Panc1 (cell line): Measurements from ENCODE around the gene MYH13. TPM values are rescaled to one million over a fixed set of nuclear protein-coding genes. Genes with fewer than 3 reads are reported as not detected.
"Not testable (repeated sequence)": the region's sequence is repeated elsewhere in the genome, so short reads cannot be mapped to it uniquely, and the experiment has no call there.

Source experiments
- ATAC-seq: fragments of 200-7000 bp; cut with Tn5 transposase; 2 replicates; pipeline ENCODE4 v1.9.1; 2020; ENCODE audit warnings: mild to moderate bottlenecking, moderate library complexity
- BruUV-seq: library from RNA; stranded (reverse); fragments of 400-500 nt; replicated peaks from 2 replicates; lab custom pipeline; 2021; lab: Mats Ljungman, UMichigan
- CTCF ChIA-PET: fragments of 300-600 bp; sonication (Branson Sonifier 250); formaldehyde crosslinking; loops from one replicate; lab custom pipeline; 2022; ENCODE audit warnings: antibody characterized with exemption; lab: Charles Lee
- POLR2A ChIA-PET: fragments of 300-600 bp; sonication (Branson Sonifier 250); formaldehyde crosslinking; loops from one replicate; lab custom pipeline; 2022; ENCODE audit warnings: antibody characterized with exemption; lab: Charles Lee
- DNase-seq: peaks from one replicate; pipeline ENCODE4 v3.0.0-alpha.2; 2010; ENCODE audit warnings: low read depth, low spot score
- H3K27ac ChIP-seq: 2 replicates; pipeline ENCODE4 v1.5.1; 2011; ENCODE audit warnings: mild to moderate bottlenecking, low read length, inconsistent platforms
- H3K27me3 ChIP-seq: fragments of 200-500 bp; sonication (Bioruptor generic); 2 replicates; pipeline ENCODE4 v1.6.0; 2014; ENCODE audit warnings: low read length, inconsistent platforms; ENCODE audit not compliant: control insufficient read depth, insufficient read depth
- H3K36me3 ChIP-seq: fragments of 200-500 bp; sonication (Bioruptor generic); 2 replicates; pipeline ENCODE4 v1.5.1; 2014; ENCODE audit warnings: inconsistent platforms, mild to moderate bottlenecking, low read length, moderate library complexity; ENCODE audit not compliant: control insufficient read depth, insufficient read depth
- H3K4me1 ChIP-seq: 2 replicates; pipeline ENCODE4 v1.5.1; 2011; ENCODE audit warnings: inconsistent platforms, mild to moderate bottlenecking, low read length, moderate library complexity; ENCODE audit not compliant: control insufficient read depth, insufficient read depth
- H3K4me3 ChIP-seq, 2 experiments: 2 replicates each; pipeline ENCODE4 v1.5.1; 2011 to 2012; ENCODE audit warnings: low read depth in 2 of 2, low read length in 2 of 2, mild to moderate bottlenecking in 2 of 2, inconsistent platforms in 1 of 2, moderate library complexity in 1 of 2
- H3K9me3 ChIP-seq: fragments of 200-500 bp; sonication (Bioruptor generic); 2 replicates; pipeline ENCODE4 v1.5.1; 2014; ENCODE audit warnings: low read depth, mild to moderate bottlenecking, inconsistent platforms, low read length, moderate library complexity; ENCODE audit not compliant: control insufficient read depth, insufficient read depth
- CTCF ChIP-seq: fragments of 450-650 bp; IDR thresholded peaks from 2 replicates; pipeline ENCODE4 v1.5.1; 2017; ENCODE audit warnings: mild to moderate bottlenecking
- POLR2AphosphoS5 ChIP-seq: IDR thresholded peaks from 2 replicates; pipeline ENCODE4 v1.6.1; 2012; ENCODE audit warnings: mild to moderate bottlenecking, low read depth, low read length, moderate library complexity
- SIN3A ChIP-seq: IDR thresholded peaks from 2 replicates; pipeline ENCODE4 v1.6.1; 2012; ENCODE audit warnings: low read depth, mild to moderate bottlenecking, low read length, moderate library complexity, borderline replicate concordance; ENCODE audit not compliant: insufficient read depth
- TCF7L2 ChIP-seq: IDR thresholded peaks from 2 replicates; pipeline ENCODE4 v1.6.1; 2011; ENCODE audit warnings: mild to moderate bottlenecking, low read depth, low read length, inconsistent platforms
- in situ Hi-C: cut with HindIII; loops from 2 replicates; pipeline ENCODE4 v1.10.0; 2016; ENCODE audit warnings: low sequenced_read_pairs, low pct_unique_long_range_greater_than_20kb
- intact Hi-C: fragments of 100-400 bp; cut with micrococcal nuclease; formaldehyde crosslinking; loops from one replicate; pipeline ENCODE4 v1.10.0; 2022; ENCODE audit not compliant: unreplicated experiment
- total RNA-seq: library from RNA; stranded (reverse); gene quantifications from one replicate; pipeline ENCODE4 v1.2.1, GENCODE V29; 2021; ENCODE audit not compliant: unreplicated experiment
- TF ChIP-seq, protein P1 (sequence below), 2 experiments: IDR thresholded peaks; 2 replicates each; pipeline ENCODE4 v1.6.1; 2011 to 2012; ENCODE audit warnings: low read depth in 2 of 2, control low read depth in 1 of 2, low read length in 1 of 2, mild to moderate bottlenecking in 1 of 2, moderate library complexity in 1 of 2; ENCODE audit not compliant: insufficient read depth in 1 of 2

MYH13 gene
- total RNA-seq, 1 experiment from 2014 or later, result not detected

- ChIA-PET CTCF (no interaction called here), POLR2A (no interaction called here)
- Histone ChIP-seq H3K27ac (no peak overlapping the region), H3K4me1 (no peaks in the 10 kb centered on the region), H3K27me3 (no peaks in the 10 kb centered on the region; the same call in 1 of the 2 replicates), H3K36me3 (no peaks in the 10 kb centered on the region), H3K4me3 (peak overlapping the region in 1 of 2 experiments; percentile 20; a peak in 1 of 4 replicates), H3K9me3 (no peaks in the 10 kb centered on the region)
- in situ Hi-C loops, result no loop called here
- TF ChIP-seq TCF7L2 (no peak), SIN3A (no peak), POLR2AphosphoS5 (no peak), CTCF (no peak)
- TF ChIP-seq, protein P1, sequence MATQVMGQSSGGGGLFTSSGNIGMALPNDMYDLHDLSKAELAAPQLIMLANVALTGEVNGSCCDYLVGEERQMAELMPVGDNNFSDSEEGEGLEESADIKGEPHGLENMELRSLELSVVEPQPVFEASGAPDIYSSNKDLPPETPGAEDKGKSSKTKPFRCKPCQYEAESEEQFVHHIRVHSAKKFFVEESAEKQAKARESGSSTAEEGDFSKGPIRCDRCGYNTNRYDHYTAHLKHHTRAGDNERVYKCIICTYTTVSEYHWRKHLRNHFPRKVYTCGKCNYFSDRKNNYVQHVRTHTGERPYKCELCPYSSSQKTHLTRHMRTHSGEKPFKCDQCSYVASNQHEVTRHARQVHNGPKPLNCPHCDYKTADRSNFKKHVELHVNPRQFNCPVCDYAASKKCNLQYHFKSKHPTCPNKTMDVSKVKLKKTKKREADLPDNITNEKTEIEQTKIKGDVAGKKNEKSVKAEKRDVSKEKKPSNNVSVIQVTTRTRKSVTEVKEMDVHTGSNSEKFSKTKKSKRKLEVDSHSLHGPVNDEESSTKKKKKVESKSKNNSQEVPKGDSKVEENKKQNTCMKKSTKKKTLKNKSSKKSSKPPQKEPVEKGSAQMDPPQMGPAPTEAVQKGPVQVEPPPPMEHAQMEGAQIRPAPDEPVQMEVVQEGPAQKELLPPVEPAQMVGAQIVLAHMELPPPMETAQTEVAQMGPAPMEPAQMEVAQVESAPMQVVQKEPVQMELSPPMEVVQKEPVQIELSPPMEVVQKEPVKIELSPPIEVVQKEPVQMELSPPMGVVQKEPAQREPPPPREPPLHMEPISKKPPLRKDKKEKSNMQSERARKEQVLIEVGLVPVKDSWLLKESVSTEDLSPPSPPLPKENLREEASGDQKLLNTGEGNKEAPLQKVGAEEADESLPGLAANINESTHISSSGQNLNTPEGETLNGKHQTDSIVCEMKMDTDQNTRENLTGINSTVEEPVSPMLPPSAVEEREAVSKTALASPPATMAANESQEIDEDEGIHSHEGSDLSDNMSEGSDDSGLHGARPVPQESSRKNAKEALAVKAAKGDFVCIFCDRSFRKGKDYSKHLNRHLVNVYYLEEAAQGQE (IDR thresholded peaks at IDR 0.05; ENCODE audit: insufficient read depth in 1 of 2, low read depth in 2 of 2, low read length in 1 of 2), result no peak
- DNase-seq, result no peak
- BruUV-seq, result no TSS peak
- ATAC-seq, result no peak
- intact Hi-C loops, result loop anchor here (10.0 kb wide), 1 partner anchor 323 kb away; no protein-coding TSS in a partner anchor
Measured at GRCh38 chr17:10292057-10292937, 80.5 kb downstream of the MYH13 start.

DNA sequence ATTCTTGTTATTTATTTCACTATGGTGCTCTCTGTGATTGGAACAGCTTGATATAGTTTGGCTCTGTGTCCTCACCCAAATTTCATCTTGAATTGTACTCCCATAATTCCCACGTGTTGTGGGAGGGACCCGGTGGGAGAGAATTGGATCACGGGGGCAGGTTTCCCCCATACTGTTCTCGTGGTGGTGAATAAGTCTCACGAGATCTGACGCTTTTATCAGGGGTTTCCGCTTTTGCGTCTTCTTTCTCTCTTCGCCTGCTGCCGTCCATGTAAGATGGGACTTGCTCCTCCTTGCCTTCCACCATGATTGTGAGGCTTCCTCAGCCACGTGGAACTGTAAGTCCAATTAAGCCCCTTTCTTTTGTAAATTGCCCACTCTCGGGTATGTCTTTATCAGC, 81.2 kb downstream of the MYH13 start:
- DNase-seq, in situ Hi-C loops, H3K27me3 ChIP-seq, H3K27ac ChIP-seq, ATAC-seq, H3K4me1 ChIP-seq, BruUV-seq, CTCF ChIA-PET, H3K9me3 ChIP-seq, H3K36me3 ChIP-seq, POLR2A ChIA-PET: not testable (repeated sequence)
- intact Hi-C loops, result loop anchor here (10.0 kb wide), 1 partner anchor 323 kb away; no protein-coding TSS in a partner anchor
- peak overlapping the region in 1 of 2 experiments; percentile 20; a peak in 1 of 4 replicates for H3K4me3 ChIP-seq

GRCh38 chr17:10290041-10290440, 82.8 kb downstream of the MYH13 start:
- H3K4me3 ChIP-seq, result no peak overlapping the region
- H3K27ac ChIP-seq, result no peak overlapping the region
- ChIA-PET POLR2A (no interaction called here), CTCF (interaction anchor here (0.8 kb wide), 1 partner anchor 65 kb away, joined by 5 read pairs; no protein-coding TSS in a partner anchor)
- no TSS peak for BruUV-seq
- ATAC-seq (no peak), DNase-seq (no peak)
- intact Hi-C loops (loop anchor here (10.0 kb wide), 1 partner anchor 325 kb away; no protein-coding TSS in a partner anchor), in situ Hi-C loops (no loop called here)
- H3K36me3 ChIP-seq, result no peaks in the 10 kb centered on the region
- H3K9me3 ChIP-seq, result no peaks in the 10 kb centered on the region
- H3K27me3 ChIP-seq, result no peaks in the 10 kb centered on the region; the same call in 1 of the 2 replicates
- H3K4me1 ChIP-seq, result no peaks in the 10 kb centered on the region
- TF ChIP-seq CTCF (no peak), TCF7L2 (no peak), SIN3A (no peak), POLR2AphosphoS5 (no peak)
- TF ChIP-seq, protein P1 (IDR thresholded peaks at IDR 0.05; ENCODE audit: insufficient read depth in 1 of 2, low read depth in 2 of 2, low read length in 1 of 2), result no peak
